ENCODE data around the gene CRISPLD2. TPM values are rescaled to one million over a fixed set of nuclear protein-coding genes. Genes with fewer than 3 reads are reported as not detected.
A peak's percentile ranks its signal among the peaks of the same experiment; 100 is the strongest.
"Not testable (repeated sequence)": the region's sequence is repeated elsewhere in the genome, so short reads cannot be mapped to it uniquely, and the experiment has no call there.

CRISPLD2 gene
- total RNA-seq, 1 experiment from 2014 or later: 0.34 TPM

DNA sequence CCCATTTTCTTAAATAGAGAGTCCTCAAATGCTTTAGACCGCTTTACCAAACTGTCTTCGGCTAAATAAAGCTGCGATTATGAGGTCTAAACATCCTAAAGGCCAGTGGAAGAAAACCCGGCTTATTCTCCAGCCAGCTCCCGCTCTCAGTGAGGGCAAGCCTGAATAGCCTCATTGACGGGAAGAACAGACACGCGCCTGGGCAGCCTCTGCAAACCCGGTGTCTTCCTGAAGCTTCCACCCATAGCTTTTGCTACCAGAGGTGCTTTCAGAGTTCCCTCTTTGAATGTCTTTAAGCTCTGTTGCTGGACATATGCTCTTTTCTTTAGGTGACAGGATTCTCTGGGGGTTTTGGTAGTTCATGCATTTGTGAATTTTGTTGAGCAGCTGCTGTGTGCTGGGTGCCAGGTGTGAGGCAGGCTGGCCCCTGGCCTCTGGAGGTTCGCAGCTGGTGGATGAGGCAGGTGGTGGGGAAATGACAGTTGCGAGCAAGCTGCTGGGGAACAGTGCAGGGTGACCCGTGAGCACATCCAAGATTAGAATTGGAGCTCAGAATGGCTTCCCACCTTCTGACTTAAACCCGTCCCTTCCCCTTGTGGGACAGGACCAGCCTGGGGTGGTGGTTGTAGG, 44.7 kb downstream of the CRISPLD2 start:
- H3K9me3 ChIP-seq (replicated peaks): 0 out of 2 replicates have a peak, but pooled peaks cover 3% of the 10 kb centered on the region
- no peak overlapping the region for H3K4me3 ChIP-seq
- no peaks in the 10 kb centered on the region for H3K27me3 ChIP-seq
- H3K4me1 ChIP-seq: peaks cover 19% of the 10 kb centered on the region
- DNase-seq: peak; percentile 26 to 58
- H3K27ac ChIP-seq: no peak overlapping the region
- H3K36me3 ChIP-seq: no peaks in the 10 kb centered on the region

- Histone ChIP-seq H3K4me3 (no peak overlapping the region), H3K9me3 (replicated peaks) (no peaks in the 10 kb centered on the region), H3K36me3 (no peaks in the 10 kb centered on the region), H3K27me3 (no peaks in the 10 kb centered on the region), H3K27ac (no peak overlapping the region), H3K4me1 (peaks cover 23% of the 10 kb centered on the region)
- DNase-seq: no peak
Observed at GRCh38 chr16:84867696-84868095, 47.9 kb downstream of the CRISPLD2 start.

DNA sequence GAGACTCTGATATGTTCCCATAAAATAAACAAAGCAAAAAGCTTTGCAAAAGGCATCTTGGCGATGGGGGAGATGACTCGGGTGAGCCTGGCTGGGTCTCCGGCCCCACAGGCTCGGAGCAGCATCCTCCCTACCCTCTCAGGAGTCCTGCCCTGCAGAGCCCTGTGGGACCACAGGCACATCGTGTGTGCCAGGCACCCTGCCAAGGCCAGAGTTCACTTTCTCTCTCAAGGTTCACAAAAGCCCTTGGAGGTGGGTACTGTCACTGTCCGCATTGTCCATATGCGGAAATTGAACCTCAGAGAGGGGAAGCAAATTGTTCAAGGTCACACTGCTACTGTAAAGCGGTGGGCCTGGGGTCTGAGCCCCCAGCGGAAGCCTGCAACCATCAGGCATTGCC, 48.5 kb downstream of the CRISPLD2 start:
- Histone ChIP-seq H3K9me3 (replicated peaks) (no peaks in the 10 kb centered on the region), H3K4me1 (peaks cover 23% of the 10 kb centered on the region), H3K36me3 (no peaks in the 10 kb centered on the region), H3K27ac (no peak overlapping the region), H3K27me3 (no peaks in the 10 kb centered on the region), H3K4me3 (no peak overlapping the region)
- DNase-seq: no peak

- H3K27ac ChIP-seq: no peak overlapping the region
- peak; percentile 40 to 58 for DNase-seq
Observed at GRCh38 chr16:84868829-84869472, 49.2 kb downstream of the CRISPLD2 start.

DNA sequence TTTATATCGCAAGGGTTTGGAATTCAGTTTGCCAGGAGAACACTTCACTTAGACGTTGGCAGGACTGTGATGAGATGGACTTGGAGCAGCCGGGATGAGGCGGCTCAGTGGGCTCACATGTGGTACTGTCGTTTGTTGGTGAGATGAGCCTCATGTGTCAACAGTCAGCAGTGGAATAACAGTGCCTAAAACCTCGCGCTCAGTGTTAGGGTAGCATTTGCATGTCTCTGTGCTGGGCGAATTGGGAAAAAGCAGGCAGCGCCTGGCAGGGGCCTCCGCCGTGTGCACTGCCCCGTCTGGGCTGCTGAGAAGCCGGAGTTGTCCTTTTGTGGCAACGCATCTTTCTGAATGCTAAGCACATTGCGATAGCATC, 49.7 kb downstream of the CRISPLD2 start:
- Histone ChIP-seq H3K27me3 (no peaks in the 10 kb centered on the region), H3K36me3 (no peaks in the 10 kb centered on the region), H3K4me1 (peaks cover 19% of the 10 kb centered on the region), H3K4me3 (no peak overlapping the region), H3K27ac (no peak overlapping the region), H3K9me3 (replicated peaks) (no peaks in the 10 kb centered on the region)
- DNase-seq: no peak

More at GRCh38 chr16:84868829-84869472, 49.2 kb downstream of the CRISPLD2 start:
- H3K4me1 ChIP-seq: peaks cover 23% of the 10 kb centered on the region
- no peaks in the 10 kb centered on the region for H3K27me3 ChIP-seq
- H3K9me3 ChIP-seq (replicated peaks): no peaks in the 10 kb centered on the region
- no peak overlapping the region for H3K4me3 ChIP-seq
- H3K36me3 ChIP-seq: no peaks in the 10 kb centered on the region

DNA sequence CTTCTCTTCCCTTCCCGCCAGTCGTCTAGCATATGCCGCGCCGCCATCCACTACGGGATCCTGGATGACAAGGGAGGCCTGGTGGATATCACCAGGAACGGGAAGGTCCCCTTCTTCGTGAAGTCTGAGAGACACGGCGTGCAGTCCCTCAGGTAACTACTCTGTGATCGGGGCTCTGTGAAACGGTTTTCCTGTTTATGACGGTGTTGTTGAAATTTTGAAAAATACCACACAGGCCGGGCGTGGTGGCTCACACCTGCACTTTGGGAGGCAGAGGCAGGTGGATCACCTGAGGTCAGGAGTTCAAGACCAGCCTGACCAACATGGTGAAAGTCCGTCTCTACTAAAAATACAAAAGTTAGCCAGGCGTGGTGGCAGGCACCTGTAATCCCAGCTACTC, 53.2 kb downstream of the CRISPLD2 start:
- H3K4me1 ChIP-seq: peaks cover 15% of the 10 kb centered on the region
- not testable (repeated sequence) for H3K4me3 ChIP-seq; H3K27ac ChIP-seq; H3K9me3 ChIP-seq (replicated peaks); DNase-seq; H3K27me3 ChIP-seq; H3K36me3 ChIP-seq

DNA sequence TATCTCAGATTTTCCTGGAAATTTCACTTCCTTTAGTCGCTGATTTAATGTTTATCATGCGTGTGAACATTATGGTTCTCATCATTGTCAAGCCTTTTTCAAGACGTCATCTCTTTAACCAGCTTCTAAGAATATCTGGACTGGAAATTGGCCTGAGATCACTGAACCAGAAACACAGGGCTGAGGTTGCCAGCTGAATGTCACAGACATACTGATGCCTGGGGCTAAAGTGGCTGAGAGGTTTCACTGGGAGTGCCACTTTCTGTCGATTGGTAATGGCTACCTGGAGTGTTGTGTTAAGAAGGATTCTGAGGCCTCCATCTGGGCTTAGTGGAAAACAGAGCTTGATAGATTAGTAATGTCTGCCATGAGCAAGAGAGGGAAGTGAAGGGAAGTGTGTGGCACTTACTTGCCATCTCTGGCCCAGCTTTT, 54.2 kb downstream of the CRISPLD2 start:
- no peak for DNase-seq
- peaks cover 7% of the 10 kb centered on the region for H3K4me1 ChIP-seq
- no peaks in the 10 kb centered on the region for H3K9me3 ChIP-seq (replicated peaks)
- no peaks in the 10 kb centered on the region for H3K36me3 ChIP-seq
- H3K27ac ChIP-seq: no peak overlapping the region
- no peaks in the 10 kb centered on the region for H3K27me3 ChIP-seq
- H3K4me3 ChIP-seq: no peak overlapping the region

- DNase-seq: no peak
- H3K36me3 ChIP-seq: no peaks in the 10 kb centered on the region
- H3K4me1 ChIP-seq: peaks cover 3% of the 10 kb centered on the region
- H3K4me3 ChIP-seq: no peak overlapping the region
- H3K27ac ChIP-seq: no peak overlapping the region
- no peaks in the 10 kb centered on the region for H3K9me3 ChIP-seq (replicated peaks)
- no peaks in the 10 kb centered on the region for H3K27me3 ChIP-seq
Observed at GRCh38 chr16:84874553-84874952, 54.8 kb downstream of the CRISPLD2 start.

DNA sequence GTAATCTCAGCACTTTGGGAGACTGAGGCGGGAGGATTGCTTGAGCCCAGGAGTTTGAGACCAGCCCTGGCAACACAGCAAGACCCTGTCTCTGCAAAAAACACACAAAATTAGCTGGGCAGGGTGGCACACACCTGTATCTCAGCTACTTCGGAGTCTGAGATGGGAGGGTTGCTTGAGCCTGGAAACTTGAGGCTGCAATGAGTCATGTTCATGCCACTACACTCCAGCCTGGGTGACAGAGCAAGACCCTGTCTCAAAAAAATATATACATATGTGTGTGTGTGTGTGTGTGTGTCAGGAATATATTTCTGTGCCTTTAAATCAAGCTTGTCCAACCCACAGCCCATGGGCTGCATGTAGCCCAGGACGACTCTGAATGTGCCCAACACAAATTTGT, 55.2 kb downstream of the CRISPLD2 start:
- H3K36me3 ChIP-seq: no peaks in the 10 kb centered on the region
- no peaks in the 10 kb centered on the region for H3K9me3 ChIP-seq (replicated peaks)
- no peaks in the 10 kb centered on the region for H3K4me1 ChIP-seq
- no peak overlapping the region for H3K4me3 ChIP-seq
- DNase-seq: no peak
- no peaks in the 10 kb centered on the region for H3K27me3 ChIP-seq
- H3K27ac ChIP-seq: no peak overlapping the region

DNA sequence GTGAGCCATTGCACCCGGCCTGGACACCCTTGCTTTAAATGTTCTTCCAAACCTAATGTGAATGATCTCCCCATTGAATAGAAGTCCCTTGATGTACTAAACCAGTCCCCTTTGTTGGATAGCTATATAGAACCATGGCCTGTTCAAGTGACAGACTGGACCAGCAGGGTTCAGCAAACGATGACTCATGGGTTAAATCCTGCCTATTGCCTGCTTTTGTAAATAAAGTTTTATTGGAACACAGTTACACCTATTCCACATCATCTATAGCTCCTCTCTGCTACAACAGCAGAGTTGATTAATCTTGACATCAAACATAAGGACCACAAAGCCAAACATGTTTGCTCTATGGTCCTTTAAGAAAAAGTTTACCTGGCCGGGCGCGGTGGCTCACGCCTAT, 56.1 kb downstream of the CRISPLD2 start:
- no peak for DNase-seq
- Histone ChIP-seq H3K9me3 (replicated peaks) (no peaks in the 10 kb centered on the region), H3K27me3 (no peaks in the 10 kb centered on the region), H3K4me3 (no peak overlapping the region), H3K27ac (no peak overlapping the region), H3K4me1 (no peaks in the 10 kb centered on the region), H3K36me3 (no peaks in the 10 kb centered on the region)

DNA sequence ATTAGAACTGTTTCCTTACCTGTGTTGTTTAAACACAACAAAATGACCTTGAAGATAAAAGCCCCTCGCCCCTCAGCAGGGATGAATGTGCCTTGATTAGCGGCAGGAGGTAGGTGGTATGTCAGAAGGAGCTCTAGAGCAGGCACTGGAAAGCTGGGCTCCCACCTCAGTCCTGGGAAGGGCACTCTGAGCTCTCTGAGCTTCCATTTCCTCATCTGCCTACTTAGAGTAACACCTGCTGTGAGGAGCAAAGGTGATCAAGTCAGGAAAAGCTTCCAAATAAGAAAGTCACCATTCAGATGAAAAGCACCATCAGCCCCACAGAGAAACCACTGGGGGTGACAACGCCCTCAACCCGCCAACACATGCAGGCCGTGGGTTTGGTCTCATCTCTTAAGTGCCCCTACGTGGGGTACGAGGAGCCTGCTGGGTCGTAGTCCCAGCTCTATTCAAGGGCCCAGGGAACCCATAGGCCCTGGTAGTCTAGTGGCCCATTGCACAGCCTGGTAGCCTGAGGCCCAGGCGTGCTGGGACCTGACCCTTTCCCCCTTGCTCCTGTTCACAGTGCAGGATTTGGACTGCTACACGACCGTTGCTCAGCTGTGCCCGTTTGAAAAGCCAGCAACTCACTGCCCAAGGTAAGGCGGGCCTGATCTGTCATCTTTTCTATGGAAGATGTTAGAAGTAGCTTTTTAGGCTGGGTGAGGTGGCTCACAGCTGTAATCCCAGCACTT, 57.3 kb downstream of the CRISPLD2 start:
- Histone ChIP-seq H3K27me3 (no peaks in the 10 kb centered on the region), H3K9me3 (replicated peaks) (no peaks in the 10 kb centered on the region), H3K36me3 (no peaks in the 10 kb centered on the region), H3K27ac (no peak overlapping the region), H3K4me3 (no peak overlapping the region), H3K4me1 (no peaks in the 10 kb centered on the region)
- no peak for DNase-seq

- Histone ChIP-seq H3K36me3 (no peaks in the 10 kb centered on the region), H3K27me3 (no peaks in the 10 kb centered on the region), H3K4me1 (no peaks in the 10 kb centered on the region), H3K27ac (no peak overlapping the region), H3K9me3 (replicated peaks) (no peaks in the 10 kb centered on the region), H3K4me3 (no peak overlapping the region)
- no peak for DNase-seq
Observed at GRCh38 chr16:84878770-84879169, 59.0 kb downstream of the CRISPLD2 start.

GRCh38 chr16:84879569-84880487, 60.0 kb downstream of the CRISPLD2 start:
- DNase-seq: no peak
- Histone ChIP-seq H3K9me3 (replicated peaks) (no peaks in the 10 kb centered on the region), H3K27ac (no peak overlapping the region), H3K36me3 (no peaks in the 10 kb centered on the region), H3K4me1 (peaks cover 6% of the 10 kb centered on the region; the same call in 1 of the 2 replicates), H3K4me3 (no peak overlapping the region), H3K27me3 (no peaks in the 10 kb centered on the region)

- no peaks in the 10 kb centered on the region for H3K27me3 ChIP-seq
- H3K9me3 ChIP-seq (replicated peaks): no peaks in the 10 kb centered on the region
- H3K4me1 ChIP-seq: peaks cover 7% of the 10 kb centered on the region
- H3K27ac ChIP-seq: no peak overlapping the region
- H3K36me3 ChIP-seq: no peaks in the 10 kb centered on the region
- DNase-seq: peak; percentile 25 to 32
- H3K4me3 ChIP-seq: no peak overlapping the region
Observed at GRCh38 chr16:84881702-84882521, 62.1 kb downstream of the CRISPLD2 start.
